HG03103 (cell line): ENCODE measurements around the gene SCAF1.

ENCODE experiments used
- ATAC-seq: cut with Tn5 transposase; IDR thresholded peaks from one replicate; pipeline ENCODE4 v1.9.1; 2021; ENCODE audit warnings: low read depth; ENCODE audit not compliant: unreplicated experiment

The SCAF1 gene

DNA sequence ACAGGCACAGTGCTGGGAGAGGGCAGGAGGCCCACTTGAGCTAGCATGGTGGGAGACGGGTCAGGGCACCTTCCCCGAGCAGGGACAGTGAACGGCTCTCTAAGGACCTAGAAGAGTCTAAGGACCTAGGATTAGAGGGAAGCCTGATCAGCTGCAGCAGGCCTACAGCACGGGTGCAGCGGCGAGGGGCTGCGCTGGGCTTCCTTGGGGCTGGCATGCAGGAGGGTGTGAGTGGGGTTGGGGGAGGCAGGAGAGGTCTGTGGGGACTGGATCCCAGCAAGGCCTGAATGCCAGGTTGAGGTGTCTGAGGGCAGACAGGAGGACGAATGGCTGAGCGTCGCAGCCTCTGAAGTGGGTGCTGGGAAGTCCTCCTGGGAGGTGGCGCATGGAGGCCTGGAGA is 3.6 kb downstream of the SCAF1 start:
- no peak for ATAC-seq

DNA sequence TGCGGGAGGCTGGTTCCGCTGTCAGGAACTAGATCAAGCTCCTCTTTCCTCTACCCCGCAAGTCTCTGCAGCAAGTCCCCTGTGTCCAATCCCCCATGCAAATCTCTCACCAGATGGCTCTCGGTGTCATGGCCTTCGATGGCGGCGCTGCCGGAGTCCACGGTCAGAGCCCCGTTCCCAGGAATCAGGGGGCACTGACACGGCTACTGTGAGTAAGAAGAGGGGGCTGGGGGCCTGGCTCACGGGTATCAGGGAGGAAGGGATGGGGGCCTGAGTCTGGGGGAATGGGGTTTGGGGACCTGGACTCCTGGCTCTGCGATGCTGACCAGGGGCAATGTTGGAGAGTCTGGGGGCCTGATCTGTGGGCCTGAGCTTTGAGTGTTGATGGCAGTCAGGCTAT is 4.0 kb downstream of the SCAF1 start:
- ATAC-seq, result no peak

DNA sequence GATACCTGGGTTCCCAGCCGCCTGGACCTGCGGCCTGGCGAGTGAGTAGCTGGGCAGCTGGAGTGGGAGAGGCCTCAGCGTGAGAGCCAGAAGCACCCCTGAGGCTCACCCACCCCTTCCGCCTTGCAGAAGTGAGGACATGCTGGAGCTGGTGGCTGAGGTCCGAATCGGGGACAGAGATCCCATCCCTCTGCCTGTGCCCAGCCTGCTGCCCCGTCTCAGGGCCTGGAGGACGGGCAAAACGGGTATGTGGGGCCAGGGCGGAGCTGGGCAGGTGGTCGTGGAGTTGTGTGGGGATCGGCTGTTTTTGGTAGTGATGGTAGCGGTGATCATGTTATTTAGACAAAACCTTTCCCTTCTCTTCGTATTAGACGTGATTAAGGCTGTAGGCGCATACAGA is 4.6 kb downstream of the SCAF1 start:
- ATAC-seq, result no peak

DNA sequence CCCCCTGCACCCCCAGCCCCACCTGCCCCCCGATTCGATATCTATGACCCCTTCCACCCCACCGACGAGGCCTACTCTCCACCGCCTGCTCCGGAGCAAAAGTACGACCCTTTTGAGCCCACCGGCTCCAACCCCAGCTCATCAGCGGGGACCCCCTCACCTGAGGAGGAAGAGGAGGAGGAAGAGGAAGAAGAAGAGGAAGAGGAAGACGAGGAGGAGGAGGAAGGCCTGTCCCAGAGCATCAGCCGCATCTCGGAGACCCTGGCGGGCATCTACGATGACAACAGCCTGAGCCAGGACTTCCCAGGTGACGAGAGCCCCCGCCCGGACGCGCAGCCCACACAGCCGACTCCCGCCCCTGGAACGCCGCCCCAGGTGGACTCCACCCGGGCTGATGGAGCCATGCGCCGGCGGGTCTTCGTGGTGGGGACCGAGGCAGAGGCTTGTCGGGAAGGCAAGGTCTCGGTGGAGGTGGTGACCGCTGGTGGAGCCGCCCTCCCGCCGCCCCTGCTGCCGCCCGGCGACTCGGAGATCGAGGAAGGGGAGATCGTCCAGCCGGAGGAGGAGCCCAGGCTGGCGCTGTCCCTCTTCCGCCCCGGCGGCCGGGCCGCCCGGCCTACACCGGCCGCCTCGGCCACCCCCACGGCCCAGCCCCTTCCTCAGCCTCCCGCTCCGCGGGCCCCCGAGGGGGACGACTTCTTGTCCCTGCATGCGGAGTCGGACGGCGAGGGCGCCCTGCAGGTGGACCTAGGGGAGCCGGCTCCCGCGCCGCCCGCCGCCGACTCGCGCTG is 9.2 kb downstream of the SCAF1 start:
- ATAC-seq, result no peak

DNA sequence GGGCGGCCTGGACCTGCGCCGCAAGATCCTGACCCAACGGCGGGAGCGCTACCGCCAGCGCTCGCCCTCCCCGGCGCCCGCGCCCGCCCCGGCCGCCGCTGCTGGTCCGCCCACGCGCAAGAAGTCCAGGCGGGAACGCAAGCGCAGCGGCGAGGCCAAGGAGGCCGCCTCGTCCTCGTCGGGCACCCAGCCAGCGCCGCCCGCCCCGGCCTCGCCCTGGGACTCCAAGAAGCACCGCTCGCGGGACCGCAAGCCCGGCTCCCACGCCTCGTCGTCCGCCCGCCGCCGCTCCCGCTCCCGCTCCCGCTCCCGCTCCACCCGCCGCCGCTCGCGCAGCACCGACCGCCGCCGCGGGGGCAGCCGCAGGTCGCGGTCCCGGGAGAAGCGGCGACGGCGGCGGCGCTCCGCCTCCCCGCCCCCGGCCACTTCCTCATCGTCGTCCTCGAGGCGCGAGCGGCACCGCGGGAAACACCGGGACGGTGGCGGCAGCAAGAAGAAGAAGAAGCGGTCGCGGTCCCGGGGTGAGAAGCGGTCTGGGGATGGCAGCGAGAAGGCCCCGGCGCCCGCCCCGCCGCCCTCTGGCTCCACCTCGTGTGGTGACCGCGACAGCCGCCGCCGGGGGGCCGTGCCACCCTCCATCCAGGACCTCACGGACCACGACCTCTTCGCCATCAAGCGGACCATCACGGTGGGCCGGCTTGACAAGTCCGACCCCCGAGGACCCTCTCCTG is 10.0 kb downstream of the SCAF1 start:
- no peak for ATAC-seq

DNA sequence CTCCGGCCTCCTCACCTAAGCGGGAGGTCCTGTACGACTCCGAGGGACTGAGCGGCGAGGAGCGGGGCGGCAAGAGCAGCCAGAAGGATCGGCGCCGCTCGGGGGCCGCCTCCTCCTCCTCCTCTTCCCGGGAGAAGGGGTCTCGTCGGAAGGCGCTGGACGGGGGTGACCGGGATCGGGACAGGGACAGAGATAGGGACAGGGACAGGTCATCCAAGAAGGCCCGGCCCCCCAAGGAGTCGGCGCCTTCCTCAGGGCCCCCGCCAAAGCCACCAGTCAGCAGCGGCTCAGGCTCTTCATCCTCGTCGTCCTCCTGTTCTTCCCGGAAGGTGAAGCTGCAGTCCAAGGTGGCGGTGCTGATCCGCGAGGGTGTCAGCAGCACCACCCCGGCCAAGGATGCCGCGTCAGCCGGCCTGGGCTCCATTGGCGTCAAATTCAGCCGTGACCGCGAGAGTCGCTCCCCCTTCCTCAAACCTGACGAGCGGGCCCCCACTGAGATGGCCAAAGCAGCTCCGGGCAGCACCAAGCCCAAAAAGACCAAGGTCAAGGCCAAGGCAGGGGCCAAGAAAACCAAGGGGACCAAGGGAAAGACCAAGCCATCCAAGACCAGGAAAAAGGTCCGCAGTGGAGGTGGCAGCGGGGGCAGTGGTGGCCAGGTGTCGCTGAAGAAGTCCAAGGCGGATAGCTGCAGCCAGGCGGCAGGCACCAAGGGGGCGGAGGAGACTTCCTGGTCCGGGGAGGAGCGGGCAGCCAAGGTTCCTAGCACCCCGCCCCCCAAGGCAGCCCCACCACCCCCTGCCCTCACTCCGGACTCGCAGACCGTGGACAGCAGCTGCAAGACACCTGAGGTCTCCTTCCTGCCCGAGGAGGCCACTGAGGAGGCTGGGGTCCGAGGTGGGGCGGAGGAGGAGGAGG is 10.8 kb downstream of the SCAF1 start:
- ATAC-seq, result no peak

DNA sequence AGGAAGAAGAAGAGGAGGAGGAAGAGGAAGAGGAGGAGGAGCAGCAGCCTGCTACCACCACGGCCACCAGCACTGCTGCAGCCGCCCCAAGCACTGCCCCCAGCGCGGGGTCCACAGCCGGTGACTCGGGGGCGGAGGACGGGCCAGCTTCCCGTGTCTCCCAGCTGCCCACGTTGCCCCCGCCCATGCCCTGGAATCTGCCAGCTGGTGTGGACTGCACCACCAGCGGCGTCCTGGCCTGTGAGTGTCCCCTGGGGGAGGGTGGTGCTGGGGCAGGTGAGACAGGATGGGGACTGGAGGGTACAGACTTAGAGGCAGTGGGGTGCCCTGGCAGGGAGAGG is 11.4 kb downstream of the SCAF1 start:
- ATAC-seq, result no peak

DNA sequence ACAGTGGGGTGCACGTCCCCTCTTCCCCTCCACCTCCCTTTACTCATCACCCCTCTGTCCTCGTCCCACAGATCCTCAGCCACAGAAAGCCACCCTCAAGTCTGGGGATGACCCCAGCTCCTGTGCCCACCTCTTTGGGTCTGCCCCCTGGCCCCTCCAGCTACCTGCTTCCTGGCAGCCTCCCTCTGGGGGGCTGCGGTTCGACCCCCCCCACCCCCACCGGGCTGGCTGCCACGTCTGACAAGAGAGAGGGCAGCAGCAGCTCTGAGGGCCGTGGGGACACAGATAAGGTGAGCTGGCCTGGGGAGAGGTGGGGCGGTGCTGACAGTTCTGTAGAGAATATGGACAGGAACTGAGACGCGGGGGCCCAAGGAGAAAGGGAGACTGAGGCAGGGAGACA is 12.6 kb downstream of the SCAF1 start:
- ATAC-seq, result no peak

DNA sequence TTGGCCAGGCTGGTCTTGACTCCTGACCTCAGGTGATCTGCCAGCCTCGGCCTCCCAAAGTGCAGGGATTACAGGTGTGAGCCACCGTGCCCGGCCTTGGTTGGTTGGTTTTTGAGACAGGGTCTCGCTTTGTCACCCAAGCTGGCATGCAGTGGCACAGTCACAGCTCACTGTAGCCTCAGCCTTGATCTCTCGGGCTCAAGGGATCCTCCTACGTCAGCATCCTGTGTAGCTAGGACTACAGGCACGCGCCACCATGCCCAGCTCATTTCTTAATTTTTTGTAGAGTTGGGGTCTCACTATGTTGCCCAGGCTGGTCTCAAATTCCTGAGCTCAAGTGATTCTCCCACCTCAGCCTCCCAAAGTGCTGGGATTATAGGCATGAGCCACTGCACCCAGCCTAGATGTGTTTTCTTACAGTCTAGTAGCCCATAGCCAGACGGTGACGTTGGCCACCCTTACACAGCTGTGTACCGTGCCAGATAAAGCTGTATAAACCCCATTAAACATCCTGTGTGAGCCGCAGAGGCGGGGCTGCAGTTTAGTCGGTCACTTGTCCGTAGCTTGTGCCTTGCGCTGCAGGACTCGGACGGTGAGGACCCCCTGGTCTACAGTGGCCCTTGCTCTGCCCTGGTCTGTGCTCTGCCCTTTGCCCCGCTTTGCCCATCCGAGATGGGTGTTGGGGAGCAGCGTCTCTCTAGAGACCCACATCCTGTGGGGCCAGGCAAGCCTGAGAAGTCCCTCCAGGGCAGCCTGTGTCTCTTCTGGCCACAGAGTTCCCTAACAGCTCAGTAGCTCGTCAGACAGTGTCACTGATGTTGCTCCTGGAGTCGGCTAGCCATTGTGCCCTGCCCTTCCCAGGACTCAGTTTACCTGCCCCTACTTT is 13.8 kb downstream of the SCAF1 start:
- no peak for ATAC-seq

DNA sequence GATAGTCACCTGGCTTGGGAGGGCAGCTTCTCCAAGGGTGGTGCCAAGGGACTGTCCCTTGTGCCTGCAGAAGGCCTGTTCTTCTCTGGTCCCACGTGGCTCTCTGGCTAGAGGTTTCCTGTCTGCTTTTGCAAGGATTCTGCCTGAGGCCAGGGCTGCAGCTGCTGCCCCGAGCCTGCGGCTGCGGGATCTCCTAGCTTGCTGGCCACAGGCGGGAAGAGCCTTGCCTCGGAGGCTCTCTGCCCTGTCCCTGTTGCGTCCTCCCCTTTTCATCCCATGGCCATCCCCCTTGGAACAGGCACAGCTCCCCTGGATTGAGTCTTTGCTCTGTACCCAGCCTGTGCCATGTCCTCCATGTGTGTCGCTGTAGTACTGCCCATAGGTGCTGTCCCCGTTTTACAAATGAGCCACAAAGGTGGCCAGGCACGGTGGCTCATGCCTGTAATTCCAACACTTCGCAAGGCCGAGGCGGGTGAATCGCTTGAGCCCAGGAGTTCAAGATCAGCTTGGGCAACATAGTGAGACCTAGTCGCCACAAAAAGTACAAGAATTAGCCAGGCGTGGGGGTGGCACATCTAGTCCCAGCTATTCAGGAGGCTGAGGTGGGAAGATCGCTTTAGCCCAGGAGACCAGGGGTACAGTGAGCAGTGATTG is 14.6 kb downstream of the SCAF1 start:
- ATAC-seq, result no peak

DNA sequence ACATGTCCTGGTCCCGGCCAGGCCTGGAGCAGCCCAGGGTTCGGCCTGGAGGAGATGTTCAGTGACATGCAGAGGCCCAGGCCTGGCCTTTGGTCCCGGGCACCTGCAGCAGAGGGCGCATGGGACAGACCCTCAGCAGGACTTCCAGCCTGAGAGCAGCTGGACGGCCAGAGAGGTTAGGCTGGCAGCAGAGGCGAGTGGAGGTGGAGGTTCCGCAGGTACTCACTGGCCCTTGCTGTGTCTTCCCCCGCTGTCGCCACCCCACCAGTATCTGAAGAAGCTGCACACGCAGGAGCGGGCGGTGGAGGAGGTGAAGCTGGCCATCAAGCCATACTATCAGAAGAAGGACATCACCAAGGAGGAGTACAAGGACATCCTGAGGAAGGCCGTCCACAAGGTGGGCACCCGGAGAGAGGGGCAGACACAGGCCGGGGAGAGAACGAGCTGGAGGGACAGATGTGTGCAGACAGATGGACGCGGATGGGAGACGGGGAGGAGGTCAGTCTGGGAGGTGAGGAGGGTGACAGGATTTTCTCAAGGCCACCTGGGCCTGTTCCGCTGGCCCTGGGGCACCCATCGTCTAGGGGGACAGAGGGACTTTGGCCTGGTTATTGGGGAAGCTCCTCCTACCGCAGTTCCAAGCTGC is 15.6 kb downstream of the SCAF1 start:
- no peak for ATAC-seq

DNA sequence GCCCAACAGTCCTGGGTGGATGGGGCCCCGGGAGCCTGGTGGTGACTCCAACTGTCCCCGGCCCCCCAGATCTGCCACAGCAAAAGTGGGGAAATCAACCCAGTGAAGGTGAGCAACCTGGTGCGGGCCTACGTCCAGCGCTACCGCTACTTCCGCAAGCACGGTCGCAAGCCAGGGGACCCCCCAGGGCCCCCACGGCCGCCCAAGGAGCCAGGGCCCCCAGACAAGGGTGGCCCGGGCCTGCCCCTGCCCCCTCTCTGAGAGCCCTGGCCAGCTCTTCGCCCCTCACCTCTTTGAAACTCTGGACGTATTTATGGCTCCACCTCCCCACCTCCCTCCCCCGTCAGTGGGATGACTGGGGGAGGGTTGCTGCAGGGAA is 16.1 kb downstream of the SCAF1 start:
- ATAC-seq, result no peak

DNA sequence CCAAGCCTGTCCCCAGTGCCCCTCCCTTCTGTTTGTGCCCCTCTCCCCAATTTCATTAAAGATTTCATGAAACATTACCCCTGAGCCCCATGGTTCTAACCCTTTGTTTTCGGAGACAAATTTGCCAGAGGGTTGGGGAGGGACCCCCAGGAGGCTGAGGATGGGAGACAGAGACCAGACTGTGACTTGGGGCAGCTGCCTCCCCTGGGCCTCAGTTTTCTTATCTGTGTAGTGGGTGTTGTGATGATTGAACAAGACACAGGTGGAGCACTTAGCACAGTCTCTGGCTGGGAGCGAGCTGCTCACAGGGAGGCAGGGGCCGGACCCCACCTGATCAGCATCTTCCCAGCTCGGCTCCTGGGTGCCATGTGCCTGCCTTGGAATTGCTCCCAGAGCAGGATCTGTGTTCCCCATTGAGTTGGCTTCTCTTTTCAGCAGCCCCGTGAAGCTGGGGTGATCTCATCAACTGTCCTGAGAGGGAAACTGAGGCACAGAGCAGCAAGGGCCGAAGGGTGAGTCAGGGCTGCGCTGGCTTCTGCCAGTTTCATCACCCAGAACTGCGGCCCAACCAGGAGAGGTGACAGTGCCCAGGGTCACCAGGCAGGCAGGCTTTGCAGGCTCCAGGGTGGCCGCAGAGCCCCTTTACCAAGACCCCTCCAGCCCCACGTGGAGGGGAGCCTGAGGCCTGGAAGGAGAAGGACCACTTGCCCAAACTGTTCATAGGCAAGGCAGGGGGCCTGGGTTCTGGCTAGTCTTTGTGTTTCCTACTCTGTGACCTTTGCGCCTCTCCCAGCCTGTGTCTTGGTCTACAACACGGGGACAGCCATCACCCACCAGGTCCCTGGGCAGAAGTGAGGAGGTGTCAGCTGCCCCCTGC is 16.8 kb downstream of the SCAF1 start:
- ATAC-seq, result no peak

DNA sequence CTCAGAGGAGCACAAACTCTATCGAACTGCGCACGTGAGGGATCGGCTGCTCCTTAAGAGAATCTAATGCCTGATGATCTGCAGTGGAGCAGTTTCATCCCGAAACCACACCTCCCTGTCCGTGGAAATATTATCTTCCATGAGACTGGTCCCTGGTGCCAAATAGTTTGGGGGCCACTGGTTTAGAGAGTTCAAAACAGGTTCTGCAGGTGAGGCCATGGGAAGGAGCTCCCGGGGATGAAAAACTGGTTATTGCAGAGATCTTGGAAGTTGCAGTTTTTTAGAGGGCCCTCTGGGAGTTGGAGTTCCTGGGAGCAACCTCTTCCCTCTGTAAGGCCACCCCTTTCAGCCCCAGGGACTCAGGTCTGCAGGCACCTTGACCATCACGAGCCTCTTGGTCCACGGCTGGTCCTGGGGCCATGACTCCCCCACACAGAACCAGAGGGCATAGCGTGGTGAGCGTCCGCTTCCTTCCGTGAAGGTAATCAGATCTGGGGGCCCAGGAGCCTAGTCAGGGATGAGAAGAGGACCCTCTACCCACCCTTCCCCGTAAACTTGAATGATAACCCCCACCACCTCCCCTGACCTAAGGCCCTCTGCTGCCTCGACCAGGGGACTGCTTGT is 18.4 kb downstream of the SCAF1 start:
- no peak for ATAC-seq

DNA sequence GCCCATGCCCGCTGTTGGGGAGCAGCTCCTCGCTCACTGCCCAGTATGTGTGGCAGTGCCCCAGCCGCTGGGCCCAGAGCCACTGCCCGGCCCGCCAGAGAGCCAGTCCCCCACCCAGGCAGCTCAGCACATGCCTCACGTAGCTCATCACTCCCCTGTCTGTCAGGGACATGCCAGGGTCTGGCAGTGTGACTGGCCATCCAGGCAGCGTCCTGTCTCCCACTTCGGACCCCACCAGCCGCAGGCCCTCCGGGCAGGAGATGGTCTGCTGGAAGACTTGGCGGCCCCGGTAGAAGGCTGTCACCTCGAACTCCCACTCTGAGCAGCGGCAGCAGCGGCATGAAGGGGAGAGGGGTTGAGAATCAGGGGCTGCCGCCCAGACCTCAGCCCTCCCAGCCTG is 20.0 kb downstream of the SCAF1 start:
- no peak for ATAC-seq

DNA sequence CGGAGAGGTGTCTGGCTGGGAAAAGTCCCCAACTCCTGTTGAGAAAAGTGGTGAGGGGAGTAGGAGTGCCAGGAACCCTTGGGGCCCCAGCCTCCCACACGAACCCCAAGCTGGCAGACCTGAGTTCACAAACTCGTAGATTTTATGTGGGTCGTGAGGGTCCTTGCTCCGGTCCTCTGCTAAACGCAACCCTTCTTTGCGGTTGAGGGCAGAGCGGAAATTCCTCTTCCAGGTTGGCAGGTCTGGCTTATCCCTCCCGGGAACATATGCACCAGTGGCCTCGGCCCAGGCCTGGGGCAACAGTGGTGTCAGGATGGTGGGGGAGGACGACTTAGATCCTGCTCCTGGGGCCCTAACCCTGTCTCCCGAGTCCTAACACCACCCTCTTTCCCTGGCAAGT is 21.2 kb downstream of the SCAF1 start:
- no peak for ATAC-seq

DNA sequence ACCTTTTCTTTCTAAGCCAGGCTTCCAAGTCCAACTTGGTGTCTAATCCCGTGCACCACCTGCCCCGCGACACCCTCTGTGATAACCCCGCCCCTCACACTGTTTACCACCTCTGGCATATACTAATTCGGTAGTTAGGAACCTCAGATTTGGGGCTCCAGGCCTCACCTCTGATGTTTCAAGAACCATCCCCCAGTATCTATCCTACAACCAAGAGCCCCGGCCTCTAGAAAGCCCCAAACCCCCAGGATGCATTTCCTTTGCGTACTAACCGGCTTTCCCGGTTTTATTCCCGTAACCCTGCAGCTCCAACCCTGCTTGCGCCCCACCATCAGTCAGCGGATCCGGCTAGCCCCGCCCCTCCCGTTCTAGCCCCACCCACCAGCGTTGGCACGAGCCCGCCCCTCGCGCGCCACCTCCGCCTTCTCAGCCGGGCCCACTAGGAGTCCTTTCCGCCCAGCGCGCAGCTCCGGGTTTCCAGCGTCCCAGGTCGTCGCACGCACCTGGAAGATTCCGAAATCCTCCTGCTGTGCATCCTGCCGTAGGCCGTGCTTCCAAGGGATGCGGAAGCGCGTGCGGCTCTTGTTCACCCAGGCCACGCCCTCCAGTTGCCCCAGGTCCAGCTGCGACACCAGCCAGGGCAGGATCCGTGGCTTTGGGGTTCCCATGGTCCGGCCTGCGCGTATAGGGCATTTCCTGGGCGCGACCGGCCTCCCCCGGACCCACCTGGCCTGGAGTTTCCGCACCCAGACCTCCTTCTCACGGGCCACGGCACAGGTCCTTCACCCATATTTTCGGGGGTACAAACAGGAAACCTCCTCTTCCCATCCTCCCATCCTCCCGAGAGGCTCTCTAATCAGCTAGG is 22.4 kb downstream of the SCAF1 start:
- no peak for ATAC-seq
